Measurements from ENCODE around the gene BLOC1S3.
A peak's percentile ranks its signal among the peaks of the same experiment; 100 is the strongest.

BLOC1S3 gene

DNA sequence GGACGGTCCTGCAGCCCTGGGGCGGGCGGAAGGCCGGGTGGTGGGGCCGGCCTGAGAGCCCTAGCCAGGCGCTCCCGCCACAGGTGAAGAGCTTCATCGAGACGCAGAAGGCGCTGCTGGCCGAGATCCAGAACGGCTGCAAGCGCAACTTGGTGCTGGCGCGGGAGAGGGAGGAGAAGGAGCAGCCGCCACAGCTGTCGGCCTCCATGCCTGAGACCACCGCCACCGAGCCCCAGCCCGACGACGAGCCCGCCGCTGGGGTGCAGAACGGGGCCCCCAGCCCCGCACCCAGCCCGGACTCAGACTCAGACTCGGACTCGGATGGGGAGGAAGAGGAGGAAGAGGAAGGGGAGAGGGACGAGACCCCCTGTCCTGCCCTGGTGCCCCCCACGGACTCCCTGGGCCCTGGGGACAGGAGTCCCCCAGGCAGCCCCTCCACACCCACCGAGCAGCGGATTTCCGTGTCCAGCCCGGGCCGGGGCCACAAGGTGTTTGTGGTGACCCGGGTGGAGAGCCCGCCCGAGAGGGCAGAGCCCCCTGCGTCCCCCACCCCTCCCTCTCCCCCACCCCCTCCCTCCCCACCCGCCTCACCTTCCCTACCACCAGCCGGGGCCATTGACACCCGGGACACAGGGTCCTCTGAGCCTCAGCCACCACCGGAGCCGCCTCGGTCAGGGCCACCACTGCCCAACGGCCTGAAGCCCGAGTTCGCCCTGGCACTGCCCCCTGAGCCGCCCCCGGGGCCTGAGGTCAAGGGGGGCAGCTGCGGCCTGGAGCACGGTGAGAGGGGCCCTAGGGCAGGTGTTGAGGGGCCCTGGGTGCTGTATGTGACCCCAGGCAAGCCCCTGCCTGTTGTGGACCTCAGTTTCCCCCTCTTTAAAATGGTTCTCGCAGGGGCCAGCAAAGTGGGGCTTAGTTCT is 33.1 kb upstream of the BLOC1S3 start:
- no peak for DNase-seq (ENCODE audit: extremely low read depth in 1 of 2, low read depth in 1 of 2)

- DNase-seq (ENCODE audit: extremely low read depth in 1 of 2, low read depth in 1 of 2), result no peak
These were observed 32.3 kb upstream of the BLOC1S3 start for GRCh38 chr19:45146251-45146650.

GRCh38 chr19:45146741-45147205 is 31.8 kb upstream of the BLOC1S3 start:
- no peak for DNase-seq (ENCODE audit: extremely low read depth in 1 of 2, low read depth in 1 of 2)

- no peak for DNase-seq (ENCODE audit: extremely low read depth in 1 of 2, low read depth in 1 of 2)
These were observed 30.5 kb upstream of the BLOC1S3 start for GRCh38 chr19:45147835-45148676.

DNA sequence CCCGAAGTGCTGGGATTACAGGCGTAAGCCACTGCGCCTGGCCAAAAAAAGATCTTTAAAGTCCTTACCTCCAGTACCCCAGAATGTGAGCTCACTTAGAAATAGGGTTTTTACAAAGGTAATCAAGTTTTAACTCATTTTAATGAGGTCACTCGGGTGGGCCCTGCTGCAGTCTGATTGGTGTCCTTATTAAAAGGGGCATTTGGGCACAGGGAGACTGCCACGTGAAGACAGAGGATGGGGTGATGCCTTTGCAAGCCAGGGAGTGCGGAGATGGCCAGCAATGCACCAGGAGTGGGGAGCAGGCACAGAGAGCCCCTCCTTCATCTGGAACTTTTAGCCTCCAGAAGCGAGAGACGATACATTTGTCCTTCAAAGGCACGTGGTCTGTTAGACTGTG is 29.5 kb upstream of the BLOC1S3 start:
- no peak for DNase-seq (ENCODE audit: extremely low read depth in 1 of 2, low read depth in 1 of 2)

- DNase-seq (ENCODE audit: extremely low read depth in 1 of 2, low read depth in 1 of 2), result no peak
These were observed 28.4 kb upstream of the BLOC1S3 start for GRCh38 chr19:45150180-45150579.

- DNase-seq (ENCODE audit: extremely low read depth in 1 of 2, low read depth in 1 of 2), result no peak
These were observed 27.8 kb upstream of the BLOC1S3 start for GRCh38 chr19:45150751-45151281.

GRCh38 chr19:45151320-45151719 is 27.3 kb upstream of the BLOC1S3 start:
- DNase-seq (ENCODE audit: extremely low read depth in 1 of 2, low read depth in 1 of 2), result no peak

DNA sequence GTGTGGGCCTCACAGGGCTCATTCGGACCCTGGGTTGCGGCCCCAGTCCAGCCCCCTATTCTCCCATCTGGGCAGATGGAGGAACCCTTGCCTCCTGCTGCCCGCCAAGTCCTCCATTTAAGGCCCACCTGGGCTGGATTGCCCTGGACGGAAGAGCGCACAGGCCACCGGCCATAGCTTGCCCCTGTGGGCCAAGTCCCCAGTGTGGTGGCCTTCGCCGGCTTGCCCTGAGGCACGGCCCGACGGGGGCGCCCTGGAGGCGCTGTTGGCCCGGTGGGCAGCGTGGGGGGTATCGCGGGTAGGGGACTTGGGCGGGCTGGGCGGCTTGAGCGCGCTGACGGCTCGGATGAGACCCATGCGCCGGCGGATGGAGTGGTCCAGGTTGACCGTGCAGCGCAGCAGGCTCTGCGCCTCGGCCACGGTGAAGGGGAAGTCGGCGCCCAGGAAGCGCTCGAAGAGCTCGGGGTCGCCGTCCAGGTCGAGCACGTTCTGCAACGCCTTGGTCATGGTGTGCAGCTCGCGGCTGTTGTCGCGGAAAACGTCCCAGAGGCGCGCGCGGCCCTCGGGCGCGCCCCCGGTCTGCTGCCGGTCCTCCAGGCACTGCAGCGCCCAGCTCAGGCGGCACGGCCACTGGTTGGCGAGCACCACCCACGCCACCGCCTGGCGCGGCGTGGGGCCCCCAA is 26.6 kb upstream of the BLOC1S3 start:
- DNase-seq (ENCODE audit: extremely low read depth in 1 of 2, low read depth in 1 of 2), result no peak

DNA sequence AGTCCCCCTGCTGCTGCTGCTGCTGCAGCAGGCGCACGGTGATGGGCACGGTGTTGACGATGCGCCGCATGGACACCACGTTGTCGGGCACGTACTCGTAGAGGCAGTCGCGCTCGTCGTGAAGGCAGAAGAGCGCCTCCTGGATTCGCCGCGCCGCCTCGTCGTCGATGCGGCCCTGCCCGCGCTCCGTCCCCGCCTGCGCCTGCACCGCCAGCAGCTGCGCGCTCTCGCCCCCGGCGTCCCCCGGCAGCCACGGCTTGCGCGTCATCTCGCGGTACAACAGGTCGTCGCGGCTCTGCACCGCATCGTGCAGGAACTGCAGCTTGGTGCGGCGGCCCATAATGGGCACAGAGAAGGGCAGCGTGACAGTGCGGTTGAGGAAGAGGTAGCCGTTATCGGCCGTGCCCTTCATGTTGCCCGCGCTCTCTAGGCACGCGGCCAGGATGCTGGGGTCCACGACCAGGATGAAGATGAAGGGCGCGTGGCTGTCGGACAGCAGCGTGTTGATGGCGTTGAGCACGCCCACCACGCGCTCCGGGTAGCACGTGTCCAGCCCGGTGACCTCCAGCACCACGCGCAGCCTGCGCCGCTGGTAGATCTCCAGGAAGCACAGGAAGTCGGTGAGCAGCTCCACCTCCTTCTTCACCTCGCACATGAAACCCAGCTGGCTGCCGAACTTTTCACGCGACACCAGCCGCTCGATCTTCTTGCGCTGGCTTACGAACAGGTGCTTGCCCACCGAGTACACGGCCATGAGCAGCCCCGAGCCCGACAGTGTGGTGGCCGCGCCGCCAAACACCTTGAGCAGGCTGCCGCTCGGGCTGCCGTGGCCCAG is 25.9 kb upstream of the BLOC1S3 start:
- DNase-seq (ENCODE audit: extremely low read depth in 1 of 2, low read depth in 1 of 2), result peak in 1 of 2 donors; percentile 19

DNA sequence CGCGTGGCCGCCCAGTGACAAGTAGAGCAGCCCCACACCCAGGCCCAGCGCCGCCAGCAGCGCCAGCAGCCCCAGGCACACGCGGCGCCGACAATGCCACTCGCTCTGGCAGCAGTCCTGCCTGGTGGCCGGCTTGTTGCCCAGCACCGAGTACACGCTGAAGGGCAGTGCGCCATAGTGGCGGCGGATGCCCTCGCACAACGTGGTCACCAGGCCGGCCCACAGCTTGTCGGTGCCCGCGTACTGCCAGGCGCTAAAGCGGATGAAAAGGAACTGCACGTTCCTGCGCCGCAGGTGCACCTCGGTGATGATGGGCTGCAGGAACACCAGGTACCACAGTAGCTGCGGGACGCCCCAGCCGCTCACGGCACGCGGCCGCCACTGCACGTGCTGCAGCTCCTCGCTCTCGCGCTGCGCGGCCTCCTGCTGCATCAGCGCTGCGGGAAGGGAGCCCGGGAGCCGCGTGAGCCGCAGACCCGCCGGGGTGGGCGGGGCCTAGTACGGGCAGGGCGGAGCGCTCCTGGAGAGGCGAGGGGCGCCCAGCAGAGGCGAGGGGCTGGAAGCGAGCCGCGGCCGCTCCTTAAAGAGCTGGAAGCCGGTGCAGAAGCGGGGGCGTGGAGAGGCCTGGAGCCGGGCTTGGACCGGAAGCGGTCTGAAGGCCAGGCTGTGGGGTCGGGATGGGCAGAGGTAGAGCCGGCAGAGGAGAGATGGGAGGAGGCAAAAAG is 25.1 kb upstream of the BLOC1S3 start:
- DNase-seq (ENCODE audit: extremely low read depth in 1 of 2, low read depth in 1 of 2), result peak in 1 of 2 donors; percentile 6

GRCh38 chr19:45154064-45154827 is 24.3 kb upstream of the BLOC1S3 start:
- no peak for DNase-seq (ENCODE audit: extremely low read depth in 1 of 2, low read depth in 1 of 2)

DNA sequence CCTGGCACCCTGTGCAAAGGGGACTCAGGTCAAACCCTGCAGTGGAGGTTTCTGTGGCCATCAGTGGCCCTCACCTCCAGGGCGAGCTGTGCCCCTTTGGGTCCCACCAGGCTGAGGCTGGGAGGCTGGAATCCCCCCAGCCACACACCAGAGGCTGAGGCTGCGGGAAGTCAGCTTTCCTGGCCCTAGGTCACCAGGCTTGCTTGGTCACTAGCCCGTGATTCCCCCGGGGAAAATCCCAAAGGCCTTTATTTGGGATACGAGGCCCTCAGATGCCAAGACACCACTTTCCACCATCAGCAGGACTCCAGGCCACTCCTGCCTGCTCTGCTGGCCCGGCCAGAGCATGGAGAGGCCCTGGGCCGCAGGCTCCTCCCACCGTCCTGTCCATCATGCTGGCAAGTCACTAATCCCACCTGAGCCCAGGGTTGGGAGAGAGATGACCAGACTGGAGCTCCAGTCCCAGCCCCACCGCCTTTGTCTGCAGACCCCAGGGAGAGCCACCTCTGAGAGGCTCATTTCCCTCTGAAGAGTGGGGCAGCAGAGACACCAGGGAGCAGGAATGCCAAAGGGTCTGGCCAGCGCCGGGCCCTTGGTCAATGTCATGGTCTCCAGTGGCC is 22.5 kb upstream of the BLOC1S3 start:
- DNase-seq (ENCODE audit: extremely low read depth in 1 of 2, low read depth in 1 of 2), result no peak

GRCh38 chr19:45156751-45157150 is 21.8 kb upstream of the BLOC1S3 start:
- no peak for DNase-seq (ENCODE audit: extremely low read depth in 1 of 2, low read depth in 1 of 2)

DNA sequence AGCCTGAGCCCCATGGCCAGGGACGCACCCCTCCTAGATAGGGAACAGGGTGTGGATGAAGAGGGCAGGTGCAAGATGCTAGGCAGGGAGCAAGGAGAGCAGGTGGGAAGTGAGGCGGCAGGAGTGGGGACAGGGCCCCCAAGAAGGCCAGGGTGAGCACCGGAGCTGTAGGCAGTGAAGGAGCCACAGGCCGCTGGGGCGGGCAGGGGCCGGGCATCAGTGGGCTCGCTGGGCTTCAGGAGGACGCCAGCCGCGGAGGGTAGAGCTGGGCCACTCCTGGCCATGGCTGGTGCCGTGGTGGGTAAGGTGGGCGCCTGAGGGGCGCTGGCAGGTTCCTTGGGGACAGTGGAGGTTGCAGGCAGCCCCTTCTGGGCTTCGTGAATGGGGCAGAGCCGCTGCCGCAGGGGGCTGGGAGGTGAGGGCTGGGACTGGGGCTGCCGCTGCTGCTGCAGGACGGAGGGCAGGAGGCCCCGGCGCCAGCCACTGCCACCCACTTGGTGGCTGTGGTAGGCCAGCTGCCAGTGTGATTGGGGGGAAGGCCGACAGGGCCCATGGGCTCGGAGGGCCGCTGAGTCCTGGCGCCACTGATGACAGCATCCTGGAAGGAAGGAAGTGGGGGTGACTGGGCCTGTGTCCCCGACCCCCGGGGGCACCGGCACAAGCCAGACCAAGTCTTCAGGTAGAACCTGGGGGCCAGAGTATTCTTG is 19.9 kb upstream of the BLOC1S3 start:
- no peak for DNase-seq (ENCODE audit: extremely low read depth in 1 of 2, low read depth in 1 of 2)

DNA sequence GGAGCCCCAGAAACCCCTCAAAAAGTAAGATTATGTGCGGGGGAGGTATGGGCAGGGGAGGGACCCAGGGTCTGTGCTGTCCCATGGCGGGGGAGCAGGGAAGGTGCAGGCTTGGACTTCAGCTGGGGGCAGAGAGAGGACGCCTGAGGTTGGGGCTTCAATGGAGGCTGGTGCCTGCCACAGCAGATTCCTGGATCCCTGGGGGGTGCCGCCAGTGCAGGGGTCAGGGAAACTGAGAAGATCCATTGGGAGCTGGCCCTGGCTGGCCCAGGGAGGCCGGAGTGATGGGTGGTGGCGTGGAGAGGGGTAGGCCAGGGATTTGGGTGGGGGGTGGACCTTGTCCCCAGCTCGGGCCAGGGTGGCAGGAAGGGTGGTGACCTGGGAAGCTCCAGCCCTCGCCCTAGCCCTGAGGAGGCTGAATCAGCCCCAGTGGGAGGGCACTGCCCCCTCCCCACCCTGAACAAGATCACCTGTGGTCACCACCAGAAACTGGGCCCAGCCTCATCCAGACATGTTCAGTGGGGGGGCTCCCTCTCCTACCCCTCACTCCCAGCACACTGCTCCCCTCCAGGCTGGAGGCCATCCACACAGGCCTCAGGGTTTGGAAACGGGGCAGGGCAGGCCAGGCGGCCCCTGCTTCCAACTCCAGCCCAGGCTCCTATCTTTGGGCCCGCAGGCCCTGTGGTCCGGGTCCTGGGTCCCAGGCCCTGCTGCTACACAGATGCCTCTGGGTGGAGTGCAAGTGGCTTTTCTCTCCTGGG is 19.2 kb upstream of the BLOC1S3 start:
- DNase-seq (ENCODE audit: extremely low read depth in 1 of 2, low read depth in 1 of 2), result no peak

GRCh38 chr19:45159971-45160324 is 18.6 kb upstream of the BLOC1S3 start:
- DNase-seq (ENCODE audit: extremely low read depth in 1 of 2, low read depth in 1 of 2), result no peak
